ENCODE data around the gene MRPS18A. TPM values are rescaled to one million over a fixed set of nuclear protein-coding genes. Genes with fewer than 3 reads are reported as not detected.

Gene MRPS18A
- total and polyA plus RNA-seq, 2 donors from 2014 or later = 36.4 to 103 TPM

GRCh38 chr6:43722920-43723545, 35.4 kb upstream of the MRPS18A start:
- no peaks in the 10 kb centered on the region for H3K27me3 ChIP-seq (ENCODE audit: control insufficient read depth, insufficient read depth, low read length)
- TF ChIP-seq, protein P1, sequence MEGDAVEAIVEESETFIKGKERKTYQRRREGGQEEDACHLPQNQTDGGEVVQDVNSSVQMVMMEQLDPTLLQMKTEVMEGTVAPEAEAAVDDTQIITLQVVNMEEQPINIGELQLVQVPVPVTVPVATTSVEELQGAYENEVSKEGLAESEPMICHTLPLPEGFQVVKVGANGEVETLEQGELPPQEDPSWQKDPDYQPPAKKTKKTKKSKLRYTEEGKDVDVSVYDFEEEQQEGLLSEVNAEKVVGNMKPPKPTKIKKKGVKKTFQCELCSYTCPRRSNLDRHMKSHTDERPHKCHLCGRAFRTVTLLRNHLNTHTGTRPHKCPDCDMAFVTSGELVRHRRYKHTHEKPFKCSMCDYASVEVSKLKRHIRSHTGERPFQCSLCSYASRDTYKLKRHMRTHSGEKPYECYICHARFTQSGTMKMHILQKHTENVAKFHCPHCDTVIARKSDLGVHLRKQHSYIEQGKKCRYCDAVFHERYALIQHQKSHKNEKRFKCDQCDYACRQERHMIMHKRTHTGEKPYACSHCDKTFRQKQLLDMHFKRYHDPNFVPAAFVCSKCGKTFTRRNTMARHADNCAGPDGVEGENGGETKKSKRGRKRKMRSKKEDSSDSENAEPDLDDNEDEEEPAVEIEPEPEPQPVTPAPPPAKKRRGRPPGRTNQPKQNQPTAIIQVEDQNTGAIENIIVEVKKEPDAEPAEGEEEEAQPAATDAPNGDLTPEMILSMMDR (IDR thresholded peaks at IDR 0.05; ENCODE audit: borderline replicate concordance, extremely low read depth, insufficient read depth) = no peak
- H3K4me1 ChIP-seq (ENCODE audit: control insufficient read depth in 2 of 3, insufficient read depth in 2 of 3, low read depth in 1 of 3, low read length in 3 of 3) = peaks cover 0 to 2% (median 0%) of the 10 kb centered on the region in 3 donors
- H3K4me3 ChIP-seq (ENCODE audit: low read length in 3 of 3) = no peak overlapping the region
- DNase-seq = no peak
- H3K36me3 ChIP-seq (ENCODE audit: control insufficient read depth in 2 of 3, insufficient read depth in 3 of 3, low read length in 3 of 3) = no peaks in the 10 kb centered on the region
- no peak for FAIRE-seq
- intact Hi-C loops (cut with DNase I) = no loop called here
- no peaks in the 10 kb centered on the region for H3K9me3 ChIP-seq (ENCODE audit: control insufficient read depth in 2 of 3, insufficient read depth in 1 of 3, low read length in 3 of 3)
- no peak overlapping the region for H3K27ac ChIP-seq (ENCODE audit: low read depth in 2 of 2, low read length in 2 of 2)
- H3K9ac ChIP-seq (ENCODE audit: low read length in 3 of 3) = no peak overlapping the region

- no peak overlapping the region for H3K9ac ChIP-seq (ENCODE audit: low read length in 3 of 3)
- intact Hi-C loops (cut with DNase I) = no loop called here
- H3K27me3 ChIP-seq (ENCODE audit: control insufficient read depth, insufficient read depth, low read length) = no peaks in the 10 kb centered on the region
- H3K4me3 ChIP-seq (ENCODE audit: low read length in 3 of 3) = no peak overlapping the region
- peaks cover 0 to 5% (median 0%) of the 10 kb centered on the region in 3 donors for H3K4me1 ChIP-seq (ENCODE audit: control insufficient read depth in 2 of 3, insufficient read depth in 2 of 3, low read depth in 1 of 3, low read length in 3 of 3)
- FAIRE-seq (no peak), DNase-seq (peak in 1 of 5 donors; percentile 1)
- no peak overlapping the region for H3K27ac ChIP-seq (ENCODE audit: low read depth in 2 of 2, low read length in 2 of 2)
- TF ChIP-seq, protein P1 (IDR thresholded peaks at IDR 0.05; ENCODE audit: borderline replicate concordance, extremely low read depth, insufficient read depth) = no peak
- no peaks in the 10 kb centered on the region for H3K36me3 ChIP-seq (ENCODE audit: control insufficient read depth in 2 of 3, insufficient read depth in 3 of 3, low read length in 3 of 3)
- no peaks in the 10 kb centered on the region for H3K9me3 ChIP-seq (ENCODE audit: control insufficient read depth in 2 of 3, insufficient read depth in 1 of 3, low read length in 3 of 3)
Observed at GRCh38 chr6:43720999-43721398, 33.4 kb upstream of the MRPS18A start.

GRCh38 chr6:43719511-43719910, 31.9 kb upstream of the MRPS18A start:
- TF ChIP-seq, protein P1 (IDR thresholded peaks at IDR 0.05; ENCODE audit: borderline replicate concordance, extremely low read depth, insufficient read depth) = no peak
- peaks cover 0 to 6% (median 0%) of the 10 kb centered on the region in 3 donors for H3K4me1 ChIP-seq (ENCODE audit: control insufficient read depth in 2 of 3, insufficient read depth in 2 of 3, low read depth in 1 of 3, low read length in 3 of 3)
- H3K4me3 ChIP-seq (ENCODE audit: low read length in 3 of 3) = no peak overlapping the region
- DNase-seq = peak in 2 of 5 donors; percentile 35 to 43
- no peaks in the 10 kb centered on the region for H3K9me3 ChIP-seq (ENCODE audit: control insufficient read depth in 2 of 3, insufficient read depth in 1 of 3, low read length in 3 of 3)
- no peaks in the 10 kb centered on the region for H3K36me3 ChIP-seq (ENCODE audit: control insufficient read depth in 2 of 3, insufficient read depth in 3 of 3, low read length in 3 of 3)
- H3K9ac ChIP-seq (ENCODE audit: low read length in 3 of 3) = no peak overlapping the region
- intact Hi-C loops (cut with DNase I) = no loop called here
- H3K27ac ChIP-seq (ENCODE audit: low read depth in 2 of 2, low read length in 2 of 2) = no peak overlapping the region
- no peaks in the 10 kb centered on the region for H3K27me3 ChIP-seq (ENCODE audit: control insufficient read depth, insufficient read depth, low read length)
- no peak for FAIRE-seq

Measured in kidney (tissue), 14 donors.